Measurements from ENCODE around the gene SLC39A7. TPM values are rescaled to one million over a fixed set of nuclear protein-coding genes. Genes with fewer than 3 reads are reported as not detected.
A peak's percentile ranks its signal among the peaks of the same experiment; 100 is the strongest.

Gene SLC39A7
- total RNA-seq, 1 experiment from 2014 or later: 128 TPM

DNA sequence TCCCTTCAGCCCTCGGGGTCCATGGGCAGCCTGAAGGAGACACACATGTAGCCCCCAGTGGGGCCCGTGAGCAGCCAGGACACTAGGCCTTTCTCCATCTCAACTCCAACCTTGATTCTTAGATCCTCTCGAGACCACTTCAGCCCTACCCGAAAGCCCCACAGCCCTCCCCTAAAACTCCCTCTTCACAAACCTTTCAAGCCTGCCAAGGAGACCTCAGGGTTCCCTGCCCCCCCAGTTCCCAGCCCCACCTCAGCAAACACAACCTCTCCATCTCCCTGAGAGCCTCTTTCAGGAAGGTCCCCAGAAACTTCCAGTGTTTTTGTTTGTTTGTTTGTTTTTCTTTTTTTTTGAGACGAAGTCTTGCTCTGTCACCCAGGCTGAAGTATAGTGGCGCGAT lies 19.5 kb upstream of the SLC39A7 start:
- intact Hi-C loops (cut with micrococcal nuclease): no loop called here
- H3K79me2 ChIP-seq (ENCODE audit: low read length): no peaks in the 10 kb centered on the region
- BruUV-seq (replicated peaks): no TSS peak

DNA sequence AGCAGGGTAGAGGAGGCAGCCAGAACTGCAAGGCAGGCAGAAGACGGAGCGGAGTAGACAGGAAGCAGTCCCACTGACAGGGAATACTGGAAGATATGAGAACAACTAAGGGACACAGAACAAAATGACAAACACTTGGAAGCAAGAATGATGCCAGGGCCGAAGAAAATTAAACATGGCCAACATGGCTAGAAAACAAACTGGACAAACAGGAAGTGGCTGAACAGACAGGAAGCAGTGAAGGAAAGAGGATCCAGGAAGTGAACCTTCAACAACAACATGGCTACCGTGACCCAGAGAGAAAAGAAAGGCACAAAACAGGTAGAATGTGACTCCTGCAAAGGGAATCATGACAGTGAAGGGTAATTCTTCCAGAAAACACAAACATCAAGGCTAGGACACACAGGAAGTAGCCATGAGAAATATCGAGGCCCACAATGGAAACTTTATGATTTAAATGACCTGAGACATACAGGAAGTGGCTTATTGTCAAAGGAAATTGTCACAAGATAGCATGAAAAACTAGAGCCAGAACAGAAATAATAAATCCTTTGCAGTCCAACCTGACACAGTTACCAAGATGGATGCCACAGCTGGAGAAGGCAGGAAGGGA lies 17.5 kb upstream of the SLC39A7 start:
- POLR2A ChIA-PET (ENCODE audit: unreplicated experiment): no interaction called here
- Histone ChIP-seq H3F3A (ENCODE audit: low read length, unreplicated experiment) (no peaks in the 10 kb centered on the region), H3K27ac (ENCODE audit: low read length) (no peak overlapping the region), H3K4me2 (ENCODE audit: low read length) (no peak overlapping the region), H3K9me3 (ENCODE audit: low read length) (no peaks in the 10 kb centered on the region), H3K4me1 (ENCODE audit: insufficient read depth, low read length) (no peaks in the 10 kb centered on the region), H3K4me3 (ENCODE audit: low read length) (no peak overlapping the region), H2AFZ (ENCODE audit: low read length) (peak overlapping the region; percentile 82), H3K79me2 (ENCODE audit: low read length) (no peaks in the 10 kb centered on the region), H3K36me3 (ENCODE audit: low read depth, low read length) (no peaks in the 10 kb centered on the region), H3K9ac (ENCODE audit: low read length) (no peak overlapping the region), H3K9me2 (replicated peaks; ENCODE audit: low read length) (no peaks in the 10 kb centered on the region), H3K27me3 (ENCODE audit: low read length) (no peaks in the 10 kb centered on the region), H4K20me1 (ENCODE audit: low read length) (no peaks in the 10 kb centered on the region)
- no TSS peak for BruUV-seq (replicated peaks)
- no peak for DNase-seq
- intact Hi-C loops (cut with micrococcal nuclease): no loop called here
- CTCF ChIA-PET: no interaction called here
- ATAC-seq: no peak
- no peak for TF ChIP-seq EZH2 (IDR thresholded peaks at IDR 0.05; ENCODE audit: low read length, unreplicated experiment)
- TF ChIP-seq EZH2phosphoT487 (IDR thresholded peaks at IDR 0.05; ENCODE audit: borderline replicate concordance, low read length): no peak
- TF ChIP-seq, protein P1, sequence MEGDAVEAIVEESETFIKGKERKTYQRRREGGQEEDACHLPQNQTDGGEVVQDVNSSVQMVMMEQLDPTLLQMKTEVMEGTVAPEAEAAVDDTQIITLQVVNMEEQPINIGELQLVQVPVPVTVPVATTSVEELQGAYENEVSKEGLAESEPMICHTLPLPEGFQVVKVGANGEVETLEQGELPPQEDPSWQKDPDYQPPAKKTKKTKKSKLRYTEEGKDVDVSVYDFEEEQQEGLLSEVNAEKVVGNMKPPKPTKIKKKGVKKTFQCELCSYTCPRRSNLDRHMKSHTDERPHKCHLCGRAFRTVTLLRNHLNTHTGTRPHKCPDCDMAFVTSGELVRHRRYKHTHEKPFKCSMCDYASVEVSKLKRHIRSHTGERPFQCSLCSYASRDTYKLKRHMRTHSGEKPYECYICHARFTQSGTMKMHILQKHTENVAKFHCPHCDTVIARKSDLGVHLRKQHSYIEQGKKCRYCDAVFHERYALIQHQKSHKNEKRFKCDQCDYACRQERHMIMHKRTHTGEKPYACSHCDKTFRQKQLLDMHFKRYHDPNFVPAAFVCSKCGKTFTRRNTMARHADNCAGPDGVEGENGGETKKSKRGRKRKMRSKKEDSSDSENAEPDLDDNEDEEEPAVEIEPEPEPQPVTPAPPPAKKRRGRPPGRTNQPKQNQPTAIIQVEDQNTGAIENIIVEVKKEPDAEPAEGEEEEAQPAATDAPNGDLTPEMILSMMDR (conservative IDR thresholded peaks at IDR 0.05; ENCODE audit: low read depth, low read length): no peak

More for the DNA sequence above, 19.5 kb upstream of the SLC39A7 start:
- Histone ChIP-seq H3K9me3 (ENCODE audit: low read length) (no peaks in the 10 kb centered on the region), H3K9me2 (replicated peaks; ENCODE audit: low read length) (no peaks in the 10 kb centered on the region), H3F3A (ENCODE audit: low read length, unreplicated experiment) (no peaks in the 10 kb centered on the region), H3K27ac (ENCODE audit: low read length) (no peak overlapping the region), H3K27me3 (ENCODE audit: low read length) (no peaks in the 10 kb centered on the region), H3K36me3 (ENCODE audit: low read depth, low read length) (no peaks in the 10 kb centered on the region), H4K20me1 (ENCODE audit: low read length) (no peaks in the 10 kb centered on the region), H3K4me2 (ENCODE audit: low read length) (no peak overlapping the region), H3K9ac (ENCODE audit: low read length) (no peak overlapping the region), H2AFZ (ENCODE audit: low read length) (no peak overlapping the region), H3K4me1 (ENCODE audit: insufficient read depth, low read length) (no peaks in the 10 kb centered on the region), H3K4me3 (ENCODE audit: low read length) (no peak overlapping the region)
- ATAC-seq (no peak), DNase-seq (no peak)
- POLR2A ChIA-PET (ENCODE audit: unreplicated experiment): no interaction called here
- CTCF ChIA-PET: no interaction called here
- TF ChIP-seq EZH2phosphoT487 (IDR thresholded peaks at IDR 0.05; ENCODE audit: borderline replicate concordance, low read length) (no peak), EZH2 (IDR thresholded peaks at IDR 0.05; ENCODE audit: low read length, unreplicated experiment) (no peak)
- TF ChIP-seq, protein P1 (conservative IDR thresholded peaks at IDR 0.05; ENCODE audit: low read depth, low read length): no peak

DNA sequence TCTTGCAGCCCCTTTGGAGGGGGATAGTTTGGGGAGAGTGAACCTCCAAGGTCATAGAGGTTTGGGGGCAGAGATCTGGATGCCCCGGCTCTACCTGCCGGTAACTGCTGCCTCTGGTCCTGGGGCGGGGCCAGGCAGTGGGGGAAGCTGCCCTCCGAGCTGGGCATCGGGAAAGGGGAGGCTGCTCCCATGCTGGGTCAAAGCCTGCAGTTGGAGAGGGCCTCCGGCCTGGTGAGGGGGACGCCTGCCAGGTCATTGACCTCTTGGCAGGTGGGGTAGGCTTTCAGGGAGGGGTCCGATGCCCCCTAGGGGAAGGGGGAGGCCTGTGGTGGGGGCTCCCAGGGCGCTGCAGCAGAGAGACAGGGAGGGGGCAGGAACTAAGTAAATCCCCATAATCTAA lies 15.5 kb upstream of the SLC39A7 start:
- intact Hi-C loops (cut with micrococcal nuclease): no loop called here
- no peaks in the 10 kb centered on the region for H3K9me3 ChIP-seq (ENCODE audit: low read length)
- no peak overlapping the region for H3K4me2 ChIP-seq (ENCODE audit: low read length)
- POLR2A ChIA-PET (ENCODE audit: unreplicated experiment): no interaction called here
- TF ChIP-seq EZH2phosphoT487 (IDR thresholded peaks at IDR 0.05; ENCODE audit: borderline replicate concordance, low read length) (no peak), EZH2 (IDR thresholded peaks at IDR 0.05; ENCODE audit: low read length, unreplicated experiment) (no peak)
- TF ChIP-seq, protein P1 (conservative IDR thresholded peaks at IDR 0.05; ENCODE audit: low read depth, low read length): no peak
- CTCF ChIA-PET: no interaction called here
- no peaks in the 10 kb centered on the region for H3F3A ChIP-seq (ENCODE audit: low read length, unreplicated experiment)
- no peak overlapping the region for H3K27ac ChIP-seq (ENCODE audit: low read length)
- no TSS peak for BruUV-seq (replicated peaks)
- H3K79me2 ChIP-seq (ENCODE audit: low read length): no peaks in the 10 kb centered on the region
- no peaks in the 10 kb centered on the region for H3K27me3 ChIP-seq (ENCODE audit: low read length)
- no peaks in the 10 kb centered on the region for H3K36me3 ChIP-seq (ENCODE audit: low read depth, low read length)
- no peak for DNase-seq
- no peaks in the 10 kb centered on the region for H3K9me2 ChIP-seq (replicated peaks; ENCODE audit: low read length)
- H3K4me3 ChIP-seq (ENCODE audit: low read length): no peak overlapping the region
- H4K20me1 ChIP-seq (ENCODE audit: low read length): no peaks in the 10 kb centered on the region
- no peak overlapping the region for H2AFZ ChIP-seq (ENCODE audit: low read length)
- no peak overlapping the region for H3K9ac ChIP-seq (ENCODE audit: low read length)
- H3K4me1 ChIP-seq (ENCODE audit: insufficient read depth, low read length): no peaks in the 10 kb centered on the region
- ATAC-seq: no peak
